Germinal center (tissue), 1 donor: ENCODE data around the gene GSTK1.
A peak's percentile ranks its signal among the peaks of the same experiment; 100 is the strongest.
"Not testable (repeated sequence)": the region's sequence is repeated elsewhere in the genome, so short reads cannot be mapped to it uniquely, and the experiment has no call there.

Experiments used
- DNase-seq: peaks from one replicate; pipeline ENCODE4 v3.0.0; 2012; ENCODE audit warnings: mixed read lengths, low spot score

Gene GSTK1

DNA sequence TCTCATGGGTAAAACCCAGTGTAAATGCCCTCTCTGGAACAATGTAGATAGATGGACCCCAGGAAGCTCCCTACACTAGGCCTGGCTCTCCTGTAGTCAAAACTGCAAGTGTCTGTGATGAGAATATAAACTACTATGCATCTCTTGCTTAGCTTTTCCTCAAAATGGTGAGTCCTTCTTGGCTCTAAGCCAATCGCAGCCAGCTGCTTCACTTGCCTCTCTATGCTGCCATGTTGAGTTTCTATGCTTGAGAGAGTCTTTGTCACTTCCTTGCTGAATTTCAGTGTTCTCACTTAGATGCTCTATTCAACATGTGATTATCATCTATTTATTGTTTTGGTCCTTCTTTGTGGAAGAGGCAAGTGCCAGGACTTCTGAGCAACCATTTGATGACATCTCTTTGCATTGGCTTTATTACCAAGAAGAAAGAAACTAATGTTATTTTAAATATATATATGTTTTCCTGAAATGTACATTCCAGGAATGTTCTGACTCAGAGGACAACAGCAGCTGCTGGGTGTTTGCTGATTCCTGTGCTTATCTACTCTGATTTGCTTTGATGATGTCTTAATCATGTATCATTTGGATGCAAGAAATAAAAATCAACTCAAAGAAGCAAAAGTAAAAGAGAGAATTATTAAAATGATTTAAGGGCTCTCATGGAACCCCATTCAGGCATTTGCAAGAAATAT, 24.8 kb upstream of the GSTK1 start:
- no peak for DNase-seq

DNA sequence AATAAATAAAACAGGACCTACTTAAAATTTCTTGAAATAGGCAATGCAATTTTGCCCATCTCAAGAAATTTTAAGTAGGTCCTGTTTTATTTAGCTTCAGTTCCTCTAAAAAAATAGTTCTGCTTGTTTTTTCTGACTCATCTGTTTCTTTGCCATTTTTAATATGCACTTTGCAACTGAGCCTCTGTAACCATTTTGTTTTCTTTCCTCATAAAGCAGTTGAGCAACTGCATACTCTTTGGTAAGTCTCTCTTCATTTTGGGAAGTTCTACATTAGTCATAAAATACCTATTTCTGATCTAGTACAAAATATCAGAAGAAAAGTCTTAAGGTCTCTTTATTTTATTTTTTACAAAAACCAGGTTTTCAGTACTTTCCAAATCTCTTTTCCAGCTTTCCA, 23.4 kb upstream of the GSTK1 start:
- no peak for DNase-seq

GRCh38 chr7:143240291-143241168, 22.7 kb upstream of the GSTK1 start:
- DNase-seq: peak; percentile 67

DNA sequence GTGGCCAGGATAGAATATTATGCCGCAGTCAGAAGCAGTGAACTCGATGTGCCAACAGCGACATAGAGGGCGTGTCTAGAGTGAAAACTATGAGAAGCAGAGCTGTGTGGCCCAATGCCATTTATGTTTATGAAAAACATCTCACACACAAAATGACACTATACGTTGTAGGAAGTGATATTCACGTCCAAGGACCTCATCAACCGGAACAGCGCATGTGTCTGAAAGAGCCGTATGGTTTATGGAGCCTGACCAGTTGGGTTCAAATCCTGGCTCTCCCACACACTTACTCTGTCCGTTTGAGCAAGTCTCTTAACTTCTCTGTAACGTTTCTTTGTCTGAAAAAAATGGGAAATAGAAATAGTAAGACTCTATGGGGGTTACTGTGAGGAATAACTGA, 20.9 kb upstream of the GSTK1 start:
- no peak for DNase-seq

DNA sequence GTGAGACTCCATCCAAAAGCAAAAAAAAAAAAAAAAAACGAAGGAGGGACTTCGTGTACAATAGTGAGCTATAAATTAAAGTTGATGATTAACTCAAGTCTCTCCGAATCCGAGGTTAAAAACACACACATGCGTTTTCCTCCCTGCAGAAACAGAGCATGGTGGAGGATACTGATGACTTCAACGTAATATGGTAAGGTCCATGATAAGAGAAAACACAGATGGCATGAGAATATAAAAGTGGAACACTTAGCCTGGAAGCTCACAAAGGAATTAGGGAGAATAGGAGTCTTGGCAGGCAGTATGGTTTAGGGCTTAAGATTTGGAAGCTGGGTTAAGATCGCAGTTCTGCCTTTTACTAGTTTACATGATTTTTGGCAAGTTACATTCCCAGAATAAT, 20.1 kb upstream of the GSTK1 start:
- DNase-seq: no peak

DNA sequence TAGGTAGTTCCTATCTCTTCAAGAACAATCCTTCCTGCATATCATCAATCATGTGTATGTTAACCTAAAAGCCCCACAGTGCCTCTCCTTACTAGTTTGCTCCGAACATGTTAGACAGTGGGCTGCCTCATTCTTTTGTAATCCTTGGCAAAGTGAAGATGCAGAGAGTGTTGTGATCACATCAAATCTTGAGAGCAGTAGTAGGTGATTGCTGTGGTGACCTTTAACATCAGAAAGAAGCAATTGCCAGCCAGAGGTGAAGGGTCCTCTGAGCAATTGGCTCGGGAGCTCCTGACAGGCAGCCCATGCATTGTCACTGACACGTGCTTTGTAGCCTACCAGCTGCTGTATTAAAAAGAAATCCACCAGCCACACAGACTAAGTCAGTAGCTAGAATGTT, 19.6 kb upstream of the GSTK1 start:
- DNase-seq: no peak

DNA sequence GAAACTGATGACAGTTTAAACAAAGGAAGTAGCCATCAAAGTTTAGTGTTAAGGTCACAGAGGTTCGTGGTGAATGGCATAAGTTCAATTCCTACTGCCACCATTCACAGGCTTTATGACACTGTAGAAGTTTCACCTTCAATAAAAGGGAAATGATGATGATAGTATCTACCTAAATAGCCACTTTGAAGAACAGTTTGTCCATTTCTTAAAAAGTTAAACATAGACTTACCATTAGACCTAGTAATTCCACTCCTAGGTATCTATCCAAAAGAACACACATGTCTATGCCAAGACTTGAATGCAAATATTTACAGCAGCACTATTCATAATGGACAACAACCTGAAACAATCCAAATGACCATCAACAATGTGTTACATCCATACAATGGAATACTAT, 18.9 kb upstream of the GSTK1 start:
- DNase-seq: no peak

DNA sequence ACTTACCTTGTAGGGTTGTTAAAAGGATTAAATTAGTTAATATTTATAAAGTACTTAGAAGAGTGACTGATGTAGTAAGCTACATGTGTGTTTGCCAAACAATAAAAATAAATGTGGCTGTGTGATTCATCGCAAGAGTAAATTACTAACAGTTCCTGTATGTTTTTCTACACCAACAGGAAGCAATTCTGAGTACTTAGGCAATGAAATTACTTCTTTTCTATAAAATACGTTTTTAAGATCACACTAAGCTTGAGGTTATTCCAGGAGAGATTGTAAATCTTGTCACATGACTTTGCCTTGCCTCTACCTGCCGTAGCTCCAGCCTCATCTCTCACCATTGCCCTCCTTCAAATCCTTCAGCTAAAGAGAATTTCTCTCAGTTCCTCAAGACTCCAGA, 18.1 kb upstream of the GSTK1 start:
- no peak for DNase-seq

GRCh38 chr7:143247372-143247771, 15.9 kb upstream of the GSTK1 start:
- no peak for DNase-seq

DNA sequence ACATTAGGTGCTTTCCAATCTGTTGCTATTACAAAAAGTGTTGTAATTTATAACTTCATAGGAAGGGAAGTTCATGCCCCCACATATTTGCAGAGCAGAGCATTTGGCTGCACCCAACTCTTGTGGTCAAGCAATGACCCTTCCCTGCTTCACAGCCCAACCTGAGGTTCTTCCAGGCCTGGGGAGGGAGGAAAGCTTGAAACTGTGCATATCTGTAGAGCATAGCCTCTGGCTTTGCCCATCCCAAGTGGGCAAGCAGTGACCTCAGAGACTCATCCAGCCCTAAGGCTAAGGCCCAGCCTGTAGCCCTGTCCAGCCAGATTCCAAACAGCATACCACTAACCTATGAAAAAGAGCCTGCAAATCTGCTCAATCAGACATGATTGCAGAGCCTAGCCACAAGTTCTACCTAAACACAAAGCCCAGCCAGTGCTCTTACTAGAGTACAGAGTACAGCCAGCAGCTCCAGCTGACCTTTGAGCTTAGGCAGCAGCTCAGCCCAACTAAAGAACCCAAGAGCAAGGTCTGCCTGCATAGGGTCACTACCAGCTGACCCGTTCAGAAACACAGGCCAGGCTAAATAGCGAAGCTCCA, 14.4 kb upstream of the GSTK1 start:
- no peak for DNase-seq

DNA sequence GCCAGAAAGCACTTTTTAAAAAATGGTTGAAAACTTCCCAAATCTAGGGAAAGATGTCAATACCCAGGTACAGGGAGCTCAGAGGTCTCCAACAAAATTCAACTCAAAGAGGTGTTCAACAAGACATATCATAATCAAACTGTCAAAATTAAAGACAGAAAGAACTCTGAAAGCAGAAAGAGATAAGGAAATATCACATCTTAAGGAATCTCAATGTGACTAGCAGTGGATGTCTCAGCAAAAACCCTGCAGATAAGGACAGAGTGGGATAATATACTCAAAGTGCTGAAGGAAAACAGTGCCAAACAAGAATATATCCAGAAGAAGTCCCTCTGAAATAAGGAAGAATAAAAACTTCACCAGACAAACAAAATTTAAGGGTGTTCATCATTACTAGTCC, 13.0 kb upstream of the GSTK1 start:
- no peak for DNase-seq

DNA sequence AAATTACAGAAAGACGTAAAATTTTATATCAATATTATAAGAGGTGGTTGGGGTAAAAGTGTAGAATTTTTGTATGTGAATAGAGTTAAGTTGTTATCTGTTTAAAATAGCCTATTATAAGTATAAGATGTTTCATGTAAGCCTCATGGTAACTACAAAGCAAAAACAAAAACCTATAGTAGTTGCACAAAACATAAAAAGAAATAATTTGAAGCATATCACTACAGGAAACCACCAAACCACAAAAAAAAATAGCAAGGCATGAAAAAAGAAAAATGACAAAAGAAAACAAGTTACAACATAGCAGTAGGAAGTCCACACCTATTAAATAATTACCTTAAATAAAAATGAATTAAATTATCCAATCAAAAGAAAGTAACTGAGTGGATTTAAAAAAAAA, 12.4 kb upstream of the GSTK1 start:
- DNase-seq: no peak

DNA sequence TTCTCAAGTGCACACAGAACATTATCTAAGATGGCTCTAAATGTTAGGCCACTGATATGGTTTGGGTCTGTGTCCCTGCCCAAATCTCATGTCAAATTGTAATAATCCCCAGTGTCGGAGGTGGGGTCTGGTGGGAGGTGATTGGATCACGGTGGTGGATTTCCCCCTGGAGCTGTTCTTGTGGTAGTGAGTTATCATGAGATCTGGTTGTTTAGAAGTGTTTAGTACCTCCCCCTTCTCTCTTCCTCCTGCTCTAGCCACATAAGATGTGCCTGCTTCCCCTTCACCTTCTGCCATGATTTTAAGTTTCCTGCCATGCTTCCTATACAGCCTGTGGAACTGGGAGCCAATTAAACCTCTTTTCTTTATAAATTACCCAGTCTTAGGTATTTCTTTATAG, 11.2 kb upstream of the GSTK1 start:
- DNase-seq: no peak

DNA sequence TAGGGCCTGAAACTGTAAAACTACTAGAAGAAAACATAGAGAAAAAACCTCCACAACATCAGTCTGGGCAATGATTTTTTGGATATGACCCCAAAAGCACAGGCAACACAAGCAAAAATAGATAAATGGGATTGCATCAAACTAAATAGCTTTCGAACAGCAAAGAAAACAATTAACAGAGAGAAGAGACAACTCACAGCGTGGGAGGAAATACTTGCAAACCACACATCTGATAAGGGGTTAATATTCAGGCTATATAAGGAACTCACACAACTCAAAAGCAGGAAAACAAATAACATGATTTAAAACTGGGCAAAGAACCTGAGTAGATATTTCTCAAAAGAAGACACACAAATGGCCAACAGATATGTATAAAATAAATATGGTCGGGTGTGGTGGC, 7.7 kb upstream of the GSTK1 start:
- DNase-seq: no peak

- DNase-seq: no peak
Measured at GRCh38 chr7:143256325-143256724, 6.9 kb upstream of the GSTK1 start.

GRCh38 chr7:143256932-143257331, 6.3 kb upstream of the GSTK1 start:
- peak; percentile 52 for DNase-seq

DNA sequence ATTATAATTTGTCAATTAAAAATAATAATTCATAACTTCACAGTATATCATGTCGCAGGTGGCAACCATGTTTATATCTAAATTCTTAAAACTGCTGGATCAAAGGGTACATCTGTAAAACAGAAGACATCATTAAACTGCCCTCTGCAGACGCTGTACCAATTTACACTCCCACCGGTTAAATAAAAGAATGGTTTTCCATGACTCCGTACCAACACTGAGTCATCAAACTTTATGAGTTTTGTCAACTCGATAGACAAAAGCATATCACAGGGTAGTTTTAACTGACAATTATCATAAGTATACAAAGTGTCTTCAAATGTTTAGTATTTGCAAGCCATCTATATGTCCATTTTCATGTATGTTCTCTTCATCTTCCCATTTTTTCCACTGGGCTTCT, 5.7 kb upstream of the GSTK1 start:
- DNase-seq: no peak

DNA sequence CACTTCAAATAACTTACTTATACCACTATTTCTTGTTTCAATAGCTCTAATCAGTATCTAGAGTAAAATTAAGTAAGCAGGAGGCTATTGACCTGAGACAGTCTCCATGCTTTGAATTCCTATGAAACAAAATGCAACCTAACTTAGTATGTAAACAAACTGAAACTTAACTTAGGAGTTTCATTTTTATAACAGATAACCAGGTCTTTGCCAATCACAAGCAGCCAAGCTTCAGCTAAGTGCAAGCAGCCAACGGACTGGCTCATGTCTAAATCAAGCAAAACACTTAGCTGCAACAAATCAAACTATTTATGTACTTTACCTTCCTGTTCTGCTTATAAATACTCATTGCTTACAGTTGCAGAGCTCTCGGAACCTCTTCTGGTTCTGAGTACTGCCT, 4.4 kb upstream of the GSTK1 start:
- peak; percentile 46 for DNase-seq

DNA sequence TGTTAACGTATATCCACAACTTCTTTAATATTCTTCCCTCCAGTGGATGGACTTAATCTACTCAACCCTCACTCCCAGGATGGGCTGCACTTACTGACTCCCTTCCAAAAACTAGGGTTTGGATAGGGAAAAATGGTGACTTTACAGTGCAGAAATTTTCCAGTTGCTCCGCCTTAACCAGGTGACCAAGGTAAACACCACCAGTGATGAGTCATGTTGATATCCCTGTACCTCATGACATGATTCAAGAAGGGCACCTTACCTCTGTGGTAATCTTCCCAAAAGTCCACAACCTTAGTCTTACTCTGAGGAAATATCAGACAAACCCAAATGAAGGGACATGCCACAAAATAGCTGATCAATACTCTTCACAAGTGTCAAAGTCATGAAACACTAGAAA, 3.5 kb upstream of the GSTK1 start:
- no peak for DNase-seq

GRCh38 chr7:143261901-143262300, 1.3 kb upstream of the GSTK1 start:
- no peak for DNase-seq

DNA sequence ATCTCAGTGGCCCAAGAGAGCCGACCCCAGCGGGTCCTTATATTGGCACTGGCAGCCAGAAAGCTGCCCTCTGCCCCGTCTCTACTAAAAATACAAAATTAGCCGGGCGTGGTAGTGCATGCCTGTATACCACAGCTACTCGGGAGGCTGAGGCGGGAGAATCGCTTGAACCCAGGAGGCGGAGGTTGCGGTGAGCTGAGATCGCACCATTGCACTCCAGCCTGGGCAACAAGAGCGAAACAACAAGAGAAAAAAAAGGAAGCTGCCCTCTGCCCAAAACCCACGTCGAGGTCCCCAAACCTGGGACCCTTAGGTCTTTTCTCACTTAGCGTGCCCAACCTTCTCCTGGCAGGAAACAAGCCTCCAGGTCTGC, 941 bp downstream of the GSTK1 start:
- DNase-seq: not testable (repeated sequence)

DNA sequence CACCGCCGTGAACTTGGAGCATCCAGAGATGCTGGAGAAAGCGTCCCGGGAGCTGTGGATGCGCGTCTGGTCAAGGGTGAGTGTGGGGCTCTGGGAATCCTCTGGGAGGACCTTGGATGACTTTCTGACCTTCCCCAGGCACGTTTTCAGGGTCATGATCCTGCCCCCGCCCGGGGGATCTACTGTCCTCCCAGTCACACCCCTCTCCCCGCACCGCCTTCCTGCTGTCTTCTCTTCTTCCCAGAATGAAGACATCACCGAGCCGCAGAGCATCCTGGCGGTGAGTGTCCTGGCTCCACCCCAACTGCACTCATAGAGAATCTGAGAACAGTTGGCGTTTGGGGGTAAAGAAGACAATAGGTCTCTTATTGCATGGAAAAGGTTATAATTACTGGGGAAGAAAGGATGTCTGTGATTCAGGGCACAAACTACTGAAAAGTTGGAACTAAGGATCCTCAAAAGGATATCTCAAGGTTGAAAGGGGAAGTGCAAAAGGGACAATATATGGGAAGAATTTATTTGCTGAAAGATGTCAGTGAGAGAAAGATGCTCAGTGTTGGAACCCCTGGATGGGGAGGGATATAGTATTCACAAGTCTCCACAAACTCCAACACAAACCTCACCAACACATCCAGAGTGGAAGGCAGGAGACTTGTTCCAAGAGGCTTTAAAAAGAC, 1.9 kb downstream of the GSTK1 start:
- no peak for DNase-seq

DNA sequence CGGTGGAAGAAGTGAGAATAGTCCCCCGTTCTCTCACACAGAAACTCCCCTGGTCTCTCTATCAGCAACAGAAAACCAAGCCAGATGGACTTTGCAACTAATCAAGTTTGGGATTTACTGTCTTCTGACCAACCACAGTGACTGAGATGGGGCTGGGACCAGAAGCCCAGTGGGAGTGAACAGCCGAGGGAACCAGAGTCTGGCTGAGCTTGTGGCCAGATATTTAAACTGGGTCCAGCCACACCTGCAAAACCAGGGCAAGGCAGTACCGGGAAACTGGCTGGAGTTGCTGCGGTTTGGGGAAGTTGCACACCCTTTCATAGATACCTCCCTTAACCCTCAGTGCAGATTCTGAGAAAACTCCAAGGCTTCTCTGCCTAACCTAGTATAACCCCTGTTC, 6.0 kb downstream of the GSTK1 start:
- no peak for DNase-seq
